ENCODE results near the gene C1orf167.
A peak's percentile ranks its signal among the peaks of the same experiment; 100 is the strongest.

The C1orf167 gene

GRCh38 chr1:11787804-11788436 is 25.9 kb downstream of the C1orf167 start:
- no peak for DNase-seq

GRCh38 chr1:11788549-11789053 is 26.6 kb downstream of the C1orf167 start:
- no peak for DNase-seq

- DNase-seq, result no peak
Observed at GRCh38 chr1:11789126-11790067, 27.4 kb downstream of the C1orf167 start.

GRCh38 chr1:11790101-11790879 is 28.3 kb downstream of the C1orf167 start:
- no peak for DNase-seq

- peak; percentile 73 for DNase-seq
Observed at GRCh38 chr1:11790880-11791715, 29.1 kb downstream of the C1orf167 start.

- DNase-seq, result no peak
Observed at GRCh38 chr1:11792106-11792505, 30.1 kb downstream of the C1orf167 start.

- DNase-seq, result no peak
Observed at GRCh38 chr1:11793819-11794218, 31.8 kb downstream of the C1orf167 start.

- no peak for DNase-seq
Observed at GRCh38 chr1:11794446-11795237, 32.6 kb downstream of the C1orf167 start.

- DNase-seq, result no peak
Observed at GRCh38 chr1:11795238-11795890, 33.4 kb downstream of the C1orf167 start.

- no peak for DNase-seq
Observed at GRCh38 chr1:11796036-11796828, 34.2 kb downstream of the C1orf167 start.

GRCh38 chr1:11797525-11798216 is 35.7 kb downstream of the C1orf167 start:
- DNase-seq, result no peak

- no peak for DNase-seq
Observed at GRCh38 chr1:11799099-11799498, 37.1 kb downstream of the C1orf167 start.

GRCh38 chr1:11799896-11800295 is 37.9 kb downstream of the C1orf167 start:
- DNase-seq, result no peak

- DNase-seq, result no peak
Observed at GRCh38 chr1:11800391-11800755, 38.4 kb downstream of the C1orf167 start.

- DNase-seq, result no peak
Observed at GRCh38 chr1:11800756-11801433, 38.9 kb downstream of the C1orf167 start.

- DNase-seq, result no peak
Observed at GRCh38 chr1:11802616-11802972, 40.6 kb downstream of the C1orf167 start.

GRCh38 chr1:11802973-11803885 is 41.2 kb downstream of the C1orf167 start:
- peak; percentile 92 for DNase-seq
